Measurements from ENCODE around the gene ROBO3.
A peak's percentile ranks its signal among the peaks of the same experiment; 100 is the strongest.

ROBO3 gene

GRCh38 chr11:124915541-124916369, 50.5 kb downstream of the ROBO3 start:
- DNase-seq (ENCODE audit: low read depth), result no peak
- TF ChIP-seq CTCF (conservative IDR thresholded peaks at IDR 0.05; ENCODE audit: low read length), result no peak

GRCh38 chr11:124916370-124916710, 51.1 kb downstream of the ROBO3 start:
- H3K4me3 ChIP-seq (ENCODE audit: low read length), result no peak overlapping the region
- DNase-seq (ENCODE audit: low read depth), result no peak
- TF ChIP-seq CTCF (conservative IDR thresholded peaks at IDR 0.05; ENCODE audit: low read length), result no peak

More at GRCh38 chr11:124915541-124916369, 50.5 kb downstream of the ROBO3 start:
- no peak overlapping the region for H3K4me3 ChIP-seq (ENCODE audit: low read length)

GRCh38 chr11:124917115-124917637, 51.9 kb downstream of the ROBO3 start:
- no peak for TF ChIP-seq CTCF (conservative IDR thresholded peaks at IDR 0.05; ENCODE audit: low read length)
- DNase-seq (ENCODE audit: low read depth), result peak; percentile 46
- no peak overlapping the region for H3K4me3 ChIP-seq (ENCODE audit: low read length)

- H3K4me3 ChIP-seq (ENCODE audit: low read length), result no peak within 1 kb of the TSS
- no peak for TF ChIP-seq CTCF (conservative IDR thresholded peaks at IDR 0.05; ENCODE audit: low read length)
- DNase-seq (ENCODE audit: low read depth), result no peak
Observed at GRCh38 chr11:124918950-124919349, 53.7 kb downstream of the ROBO3 start, which contains the start of gene HEPN1. Gene HEPN1 (plus strand): TSS chr11:124919250.

GRCh38 chr11:124919898-124920297, 54.7 kb downstream of the ROBO3 start:
- no peak for DNase-seq (ENCODE audit: low read depth)
- no peak overlapping the region for H3K4me3 ChIP-seq (ENCODE audit: low read length)
- no peak for TF ChIP-seq CTCF (conservative IDR thresholded peaks at IDR 0.05; ENCODE audit: low read length)

- no peak for DNase-seq (ENCODE audit: low read depth)
- TF ChIP-seq CTCF (conservative IDR thresholded peaks at IDR 0.05; ENCODE audit: low read length), result no peak
- H3K4me3 ChIP-seq (ENCODE audit: low read length), result no peak overlapping the region
Observed at GRCh38 chr11:124920356-124920755, 55.1 kb downstream of the ROBO3 start.
